Measurements from ENCODE around the gene PCDHGA6. TPM values are rescaled to one million over a fixed set of nuclear protein-coding genes. Genes with fewer than 3 reads are reported as not detected.

Gene PCDHGA6
- total and polyA plus RNA-seq, 2 donors (not counting 1 experiment from before 2014, with no cell fraction given) = 3.9 to 4.8 TPM

DNA sequence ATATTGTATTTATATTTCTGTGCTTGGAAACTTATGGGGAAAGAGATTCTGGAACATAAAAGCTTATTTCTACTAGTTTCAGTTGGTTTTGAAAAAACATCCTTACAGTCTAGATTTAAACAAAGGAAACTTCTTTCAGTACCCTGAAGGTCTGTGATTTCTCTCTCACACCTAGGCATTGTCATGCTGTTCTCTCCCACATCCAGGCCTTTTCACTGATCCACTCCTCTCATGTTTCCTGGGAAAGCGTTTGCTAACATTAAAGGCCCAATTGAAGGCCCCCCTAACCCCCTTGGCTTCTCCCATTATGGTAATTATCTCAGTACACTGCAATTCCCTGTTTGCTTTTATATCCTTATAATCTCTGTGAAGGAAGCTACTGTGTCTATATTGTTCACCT is 30.9 kb upstream of the PCDHGA6 start:
- Histone ChIP-seq H3K9me3 (ENCODE audit: control insufficient read depth, insufficient read depth, low read depth, low read length) (peaks cover 2% of the 10 kb centered on the region), H2AFZ (ENCODE audit: low read length) (no peak overlapping the region), H3K27ac (ENCODE audit: insufficient read depth, low read length) (no peak overlapping the region), H3K4me1 (ENCODE audit: control insufficient read depth, extremely low read depth, insufficient read depth, low read length) (no peaks in the 10 kb centered on the region), H3K4me3 (replicated peaks in 1 of 4; ENCODE audit: control extremely low read depth in 1 of 4, insufficient read depth in 1 of 4, low read depth in 3 of 4, low read length in 4 of 4) (no peak overlapping the region), H3K9ac (ENCODE audit: insufficient read depth, low read length) (no peak overlapping the region), H3K4me2 (ENCODE audit: extremely low read depth, insufficient read depth, low read length) (no peak overlapping the region), H3K27me3 (ENCODE audit: control insufficient read depth, insufficient read depth, low read length) (peaks cover 11% of the 10 kb centered on the region), H3K79me2 (ENCODE audit: control insufficient read depth, insufficient read depth, low read length) (no peaks in the 10 kb centered on the region), H3K36me3 (ENCODE audit: control insufficient read depth, insufficient read depth, low read length) (no peaks in the 10 kb centered on the region), H4K20me1 (ENCODE audit: control insufficient read depth, extremely low read depth, insufficient read depth, low read length) (no peaks in the 10 kb centered on the region)
- TF ChIP-seq, protein P1, sequence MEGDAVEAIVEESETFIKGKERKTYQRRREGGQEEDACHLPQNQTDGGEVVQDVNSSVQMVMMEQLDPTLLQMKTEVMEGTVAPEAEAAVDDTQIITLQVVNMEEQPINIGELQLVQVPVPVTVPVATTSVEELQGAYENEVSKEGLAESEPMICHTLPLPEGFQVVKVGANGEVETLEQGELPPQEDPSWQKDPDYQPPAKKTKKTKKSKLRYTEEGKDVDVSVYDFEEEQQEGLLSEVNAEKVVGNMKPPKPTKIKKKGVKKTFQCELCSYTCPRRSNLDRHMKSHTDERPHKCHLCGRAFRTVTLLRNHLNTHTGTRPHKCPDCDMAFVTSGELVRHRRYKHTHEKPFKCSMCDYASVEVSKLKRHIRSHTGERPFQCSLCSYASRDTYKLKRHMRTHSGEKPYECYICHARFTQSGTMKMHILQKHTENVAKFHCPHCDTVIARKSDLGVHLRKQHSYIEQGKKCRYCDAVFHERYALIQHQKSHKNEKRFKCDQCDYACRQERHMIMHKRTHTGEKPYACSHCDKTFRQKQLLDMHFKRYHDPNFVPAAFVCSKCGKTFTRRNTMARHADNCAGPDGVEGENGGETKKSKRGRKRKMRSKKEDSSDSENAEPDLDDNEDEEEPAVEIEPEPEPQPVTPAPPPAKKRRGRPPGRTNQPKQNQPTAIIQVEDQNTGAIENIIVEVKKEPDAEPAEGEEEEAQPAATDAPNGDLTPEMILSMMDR (conservative IDR thresholded peaks at IDR 0.05 in 1 of 2, IDR thresholded peaks at IDR 0.05 in 1 of 2; ENCODE audit: low read depth in 1 of 2, low read length in 2 of 2) = no peak
- no peak for TF ChIP-seq EZH2 (IDR thresholded peaks at IDR 0.05; ENCODE audit: low read length, missing control alignments)
- DNase-seq (ENCODE audit: low read depth in 2 of 2) = no peak

- no peaks in the 10 kb centered on the region for H4K20me1 ChIP-seq (ENCODE audit: control insufficient read depth, extremely low read depth, insufficient read depth, low read length)
- no peak for TF ChIP-seq EZH2 (IDR thresholded peaks at IDR 0.05; ENCODE audit: low read length, missing control alignments)
- TF ChIP-seq, protein P1 (conservative IDR thresholded peaks at IDR 0.05 in 1 of 2, IDR thresholded peaks at IDR 0.05 in 1 of 2; ENCODE audit: low read depth in 1 of 2, low read length in 2 of 2) = peak; percentile 38 to 54
- H3K79me2 ChIP-seq (ENCODE audit: control insufficient read depth, insufficient read depth, low read length) = no peaks in the 10 kb centered on the region
- peak; percentile 65 to 73 for DNase-seq (ENCODE audit: low read depth in 2 of 2)
- no peak within 1 kb of the TSS for H3K27ac ChIP-seq (ENCODE audit: insufficient read depth, low read length)
- no peak within 1 kb of the TSS for H3K9ac ChIP-seq (ENCODE audit: insufficient read depth, low read length)
- no peak within 1 kb of the TSS for H3K4me2 ChIP-seq (ENCODE audit: extremely low read depth, insufficient read depth, low read length)
- no peaks in the 10 kb centered on the region for H3K4me1 ChIP-seq (ENCODE audit: control insufficient read depth, extremely low read depth, insufficient read depth, low read length)
- H3K27me3 ChIP-seq (ENCODE audit: control insufficient read depth, insufficient read depth, low read length) = peaks cover 11% of the 10 kb centered on the region
- H3K4me3 ChIP-seq (replicated peaks in 1 of 4; ENCODE audit: control extremely low read depth in 1 of 4, insufficient read depth in 1 of 4, low read depth in 3 of 4, low read length in 4 of 4) = peak within 1 kb of the TSS in 2 of 4 experiments; percentile 44 to 54
- H3K9me3 ChIP-seq (ENCODE audit: control insufficient read depth, insufficient read depth, low read depth, low read length) = peaks cover 2% of the 10 kb centered on the region
- no peaks in the 10 kb centered on the region for H3K36me3 ChIP-seq (ENCODE audit: control insufficient read depth, insufficient read depth, low read length)
- no peak within 1 kb of the TSS for H2AFZ ChIP-seq (ENCODE audit: low read length)
These were observed 30.3 kb upstream of the PCDHGA6 start, which contains the start of gene PCDHGA3 for GRCh38 chr5:141343242-141343952. Gene PCDHGA3 (plus strand): TSS chr5:141343829. CDS start chr5:141344034, 205 bp downstream.

DNA sequence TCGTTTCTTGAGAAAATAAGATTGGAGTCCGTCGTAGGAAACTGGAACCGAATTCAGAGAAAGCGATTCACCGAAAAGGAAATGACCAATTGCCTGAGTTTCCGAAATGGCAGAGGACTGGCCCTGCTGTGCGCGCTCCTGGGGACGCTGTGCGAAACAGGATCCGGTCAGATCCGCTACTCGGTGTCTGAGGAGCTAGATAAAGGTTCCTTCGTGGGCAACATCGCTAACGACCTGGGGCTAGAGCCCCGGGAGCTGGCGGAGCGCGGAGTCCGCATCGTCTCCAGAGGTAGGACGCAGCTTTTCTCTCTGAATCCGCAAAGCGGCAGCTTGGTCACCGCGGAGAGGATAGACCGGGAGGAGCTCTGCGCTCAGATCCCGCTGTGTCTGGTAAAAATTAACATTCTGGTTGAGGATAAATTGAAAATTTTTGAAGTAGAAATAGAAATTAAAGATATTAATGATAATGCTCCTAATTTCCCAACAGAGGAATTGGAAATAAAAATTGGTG is 29.7 kb upstream of the PCDHGA6 start:
- Histone ChIP-seq H3K9ac (ENCODE audit: insufficient read depth, low read length) (no peak overlapping the region), H3K4me2 (ENCODE audit: extremely low read depth, insufficient read depth, low read length) (no peak overlapping the region), H4K20me1 (ENCODE audit: control insufficient read depth, extremely low read depth, insufficient read depth, low read length) (no peaks in the 10 kb centered on the region), H3K4me1 (ENCODE audit: control insufficient read depth, extremely low read depth, insufficient read depth, low read length) (no peaks in the 10 kb centered on the region), H3K27ac (ENCODE audit: insufficient read depth, low read length) (no peak overlapping the region), H3K79me2 (ENCODE audit: control insufficient read depth, insufficient read depth, low read length) (no peaks in the 10 kb centered on the region), H3K4me3 (replicated peaks in 1 of 4; ENCODE audit: control extremely low read depth in 1 of 4, insufficient read depth in 1 of 4, low read depth in 3 of 4, low read length in 4 of 4) (peak overlapping the region in 2 of 4 experiments; percentile 44 to 54), H3K27me3 (ENCODE audit: control insufficient read depth, insufficient read depth, low read length) (peaks cover 11% of the 10 kb centered on the region), H2AFZ (ENCODE audit: low read length) (no peak overlapping the region), H3K9me3 (ENCODE audit: control insufficient read depth, insufficient read depth, low read depth, low read length) (peaks cover 2% of the 10 kb centered on the region), H3K36me3 (ENCODE audit: control insufficient read depth, insufficient read depth, low read length) (no peaks in the 10 kb centered on the region)
- TF ChIP-seq, protein P1 (conservative IDR thresholded peaks at IDR 0.05 in 1 of 2, IDR thresholded peaks at IDR 0.05 in 1 of 2; ENCODE audit: low read depth in 1 of 2, low read length in 2 of 2) = no peak
- no peak for TF ChIP-seq EZH2 (IDR thresholded peaks at IDR 0.05; ENCODE audit: low read length, missing control alignments)
- no peak for DNase-seq (ENCODE audit: low read depth in 2 of 2)
